Stimulated activated CD8-positive, alpha-beta memory T cell treated with anti-CD3 and anti-CD28 coated beads, Interleukin-4, amount 100 ng/mL, for 1 hour (primary cell): ENCODE results near the gene PCBP3.

Source experiments
- DNase-seq, 2 donors: peaks; one replicate each; pipeline ENCODE4 v3.0.0-alpha.2; 2020; ENCODE audit warnings: low read depth in 2 of 2, low spot score in 1 of 2

Gene PCBP3

DNA sequence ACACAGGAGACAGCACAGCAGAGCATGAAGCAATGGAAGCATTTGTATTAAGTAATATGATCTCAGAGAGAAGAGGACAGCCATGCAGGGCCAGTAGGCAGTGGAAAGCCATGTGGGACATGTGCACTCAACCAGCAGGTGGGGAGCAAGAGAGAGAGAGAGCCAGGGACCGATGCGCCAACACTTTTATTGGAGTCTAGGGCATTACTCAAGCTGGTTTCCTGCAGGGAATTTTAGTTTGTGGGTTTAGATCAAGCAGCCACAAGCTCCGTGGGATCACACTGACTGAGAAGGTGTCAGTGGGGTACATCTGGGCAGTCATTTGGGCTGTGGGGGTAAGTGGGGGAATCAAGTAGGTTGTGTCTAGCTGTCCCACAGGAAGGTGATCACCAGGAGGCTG is 137.1 kb downstream of the PCBP3 start:
- no peak for DNase-seq

DNA sequence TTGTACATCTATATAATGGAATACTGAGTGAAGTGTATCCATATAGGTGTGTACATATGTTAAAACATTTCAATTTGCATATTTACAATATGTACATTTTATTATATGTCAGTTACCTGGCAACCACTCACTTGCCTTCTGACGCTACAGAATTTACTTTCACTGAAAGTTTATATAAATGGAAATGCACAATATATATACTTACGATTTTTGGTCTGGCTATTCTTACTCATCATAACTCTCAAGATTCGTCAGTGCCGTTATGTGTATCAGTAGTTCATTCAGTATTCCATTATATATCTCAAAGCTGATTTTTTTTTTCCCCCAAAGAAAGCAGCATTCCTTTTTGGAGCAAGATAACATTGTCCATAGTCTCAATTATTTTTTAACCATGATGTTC is 138.2 kb downstream of the PCBP3 start:
- no peak for DNase-seq

DNA sequence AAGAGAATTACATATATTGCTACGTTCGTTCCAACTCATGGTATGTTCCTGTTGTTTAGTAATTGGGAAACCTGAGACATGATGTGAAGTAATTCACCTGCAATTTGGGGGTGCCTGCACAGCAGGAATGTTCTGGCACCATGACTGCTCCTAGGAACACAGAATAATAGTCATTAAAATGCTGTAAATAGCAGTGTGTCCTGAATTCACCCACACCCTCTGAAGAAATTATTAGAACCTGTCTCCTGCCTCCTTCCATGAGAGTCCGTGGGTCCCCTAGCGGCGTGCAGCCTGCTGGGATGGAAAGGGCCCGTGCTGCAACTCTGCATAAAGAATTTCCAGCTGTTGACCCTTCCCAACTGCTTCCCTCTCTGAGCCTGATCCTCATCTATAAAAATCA is 143.1 kb downstream of the PCBP3 start:
- DNase-seq, result no peak

DNA sequence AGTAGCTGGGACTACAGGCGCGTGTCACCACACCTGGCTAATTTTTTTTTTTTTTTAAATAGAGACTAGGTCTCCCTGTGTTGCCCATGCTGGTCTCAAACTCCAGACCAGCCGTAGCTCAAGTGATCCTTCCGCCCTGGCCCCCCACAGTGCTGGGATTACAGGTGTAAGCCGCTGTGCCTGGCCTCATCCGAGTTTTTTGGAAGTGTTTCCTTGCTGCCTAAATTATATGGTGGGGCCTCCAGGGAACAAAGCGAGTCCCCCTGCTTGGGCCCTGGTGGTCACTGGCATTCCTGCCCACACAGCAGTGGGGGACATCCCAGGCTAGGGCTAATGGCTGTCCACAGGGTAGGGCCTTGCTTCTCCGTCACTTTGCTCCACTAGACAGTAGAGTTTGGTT is 143.8 kb downstream of the PCBP3 start:
- DNase-seq, result no peak

DNA sequence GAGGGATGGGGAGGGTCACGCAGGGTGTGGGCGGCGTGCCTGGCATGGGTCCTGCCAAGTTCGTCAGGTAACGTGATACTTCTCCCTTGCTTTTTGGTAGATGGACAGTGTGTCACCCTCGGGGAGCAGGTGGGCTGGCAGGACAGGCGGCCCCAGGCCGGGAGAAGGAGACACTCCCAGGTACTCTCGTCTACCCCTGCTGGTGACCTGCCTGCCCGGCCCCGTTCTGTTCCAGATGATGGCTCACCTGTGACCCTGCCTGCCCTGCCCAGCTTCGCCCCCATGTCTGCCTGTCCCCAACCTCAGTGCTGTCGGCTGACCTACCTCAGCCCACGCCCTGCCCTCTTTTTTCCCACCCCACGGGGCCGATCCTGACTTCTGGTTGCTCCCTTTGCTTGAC is 144.7 kb downstream of the PCBP3 start:
- no peak for DNase-seq

DNA sequence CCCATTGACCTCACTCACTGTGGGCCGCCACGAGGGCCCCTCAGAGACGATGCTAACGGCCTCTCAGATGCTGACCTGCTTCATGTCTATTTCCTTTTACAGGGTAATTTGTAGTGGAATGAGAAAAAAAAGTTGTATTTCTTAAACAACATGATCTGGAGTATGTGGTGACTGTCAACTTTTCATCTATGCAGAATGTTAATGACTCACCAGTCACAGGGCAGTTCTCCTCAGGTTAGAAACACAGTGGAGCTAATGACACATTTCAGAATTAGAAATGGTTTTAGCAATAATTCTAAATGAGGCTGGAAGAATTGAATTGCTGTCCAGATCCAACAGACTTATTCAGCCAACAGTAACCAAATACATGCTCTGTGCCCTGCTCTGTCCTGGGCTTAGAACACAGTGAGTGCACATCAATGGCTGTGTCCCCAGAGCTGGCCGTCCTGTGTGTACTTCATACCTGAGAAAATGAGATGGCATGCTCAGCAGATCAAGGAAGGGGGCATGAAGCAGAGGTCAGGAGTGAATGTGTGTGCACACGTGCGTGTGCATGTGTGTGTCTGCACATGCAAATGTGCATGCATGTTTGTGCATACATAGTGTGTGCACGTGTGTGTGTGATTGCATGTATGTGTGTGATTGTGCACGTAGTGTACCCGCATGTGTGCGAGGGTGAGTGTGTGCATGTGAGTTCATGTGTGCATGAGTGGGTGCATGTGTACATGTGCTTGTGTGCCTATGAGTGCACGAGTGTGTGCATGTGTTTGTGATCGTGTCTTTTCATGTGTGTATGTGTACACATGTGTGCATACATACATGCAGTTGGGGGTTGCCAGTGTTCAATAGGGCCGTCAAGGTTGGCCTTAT is 145.3 kb downstream of the PCBP3 start:
- DNase-seq, result no peak

DNA sequence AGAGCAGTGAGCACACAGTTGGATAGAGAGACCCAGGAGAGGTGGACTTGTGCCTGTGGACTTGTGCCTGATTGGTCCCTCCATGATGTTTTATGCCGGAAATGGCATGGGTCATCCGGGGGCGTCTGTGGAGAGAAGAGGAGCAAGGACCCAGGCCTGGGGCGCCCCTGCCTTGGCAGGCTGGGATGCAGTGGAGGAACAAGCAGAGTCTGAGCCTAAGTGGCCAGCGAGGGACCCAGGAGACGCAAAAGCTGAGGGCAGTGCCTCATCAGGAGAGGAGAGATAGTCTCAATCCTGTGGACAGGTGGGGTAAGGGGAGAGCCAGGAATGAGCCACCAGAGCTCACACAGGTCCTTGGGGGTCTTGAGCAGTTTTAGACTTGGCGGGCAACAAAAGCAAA is 146.9 kb downstream of the PCBP3 start:
- DNase-seq, result no peak

DNA sequence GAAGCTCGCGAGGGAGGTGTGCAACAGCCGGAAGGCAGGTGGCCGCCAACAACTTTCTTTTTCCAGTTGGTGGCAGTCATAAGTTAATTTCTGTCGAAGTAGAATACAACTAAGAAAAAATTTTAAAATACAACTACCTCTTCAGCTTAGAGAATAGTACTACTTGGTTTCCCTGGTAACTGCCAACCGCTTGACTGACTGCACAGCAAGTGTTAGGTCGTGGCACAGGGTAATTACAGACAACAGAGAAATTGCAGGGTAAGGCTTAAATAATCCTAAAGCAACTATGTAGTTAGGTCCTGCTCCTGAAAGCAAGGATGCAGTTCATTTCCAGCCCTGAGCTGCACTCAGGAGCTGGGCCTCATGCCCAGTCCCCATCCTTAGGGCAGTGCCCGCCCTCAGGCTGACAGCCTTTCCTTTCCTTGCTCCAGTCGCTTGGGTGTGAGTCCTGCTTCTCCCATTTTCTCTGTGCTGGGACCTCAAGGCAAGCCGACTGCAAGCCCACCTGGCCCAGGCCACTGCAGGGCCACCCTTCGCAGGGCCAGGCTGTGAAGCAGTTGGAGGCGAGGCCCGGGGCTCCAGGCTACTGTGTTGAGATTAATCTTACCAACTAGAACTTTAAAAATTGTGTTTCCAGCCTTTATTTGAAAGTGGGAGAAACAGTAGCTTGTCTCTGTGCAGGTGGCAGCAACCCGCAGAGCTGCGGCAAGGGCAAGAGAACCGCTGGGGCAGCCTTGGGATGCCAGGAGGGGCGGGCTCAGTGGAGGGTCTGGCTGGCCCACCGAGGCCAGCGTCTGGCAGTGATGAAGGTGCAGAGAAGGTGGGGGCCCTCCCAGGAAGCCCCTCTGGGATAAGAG is 148.3 kb downstream of the PCBP3 start:
- no peak for DNase-seq

DNA sequence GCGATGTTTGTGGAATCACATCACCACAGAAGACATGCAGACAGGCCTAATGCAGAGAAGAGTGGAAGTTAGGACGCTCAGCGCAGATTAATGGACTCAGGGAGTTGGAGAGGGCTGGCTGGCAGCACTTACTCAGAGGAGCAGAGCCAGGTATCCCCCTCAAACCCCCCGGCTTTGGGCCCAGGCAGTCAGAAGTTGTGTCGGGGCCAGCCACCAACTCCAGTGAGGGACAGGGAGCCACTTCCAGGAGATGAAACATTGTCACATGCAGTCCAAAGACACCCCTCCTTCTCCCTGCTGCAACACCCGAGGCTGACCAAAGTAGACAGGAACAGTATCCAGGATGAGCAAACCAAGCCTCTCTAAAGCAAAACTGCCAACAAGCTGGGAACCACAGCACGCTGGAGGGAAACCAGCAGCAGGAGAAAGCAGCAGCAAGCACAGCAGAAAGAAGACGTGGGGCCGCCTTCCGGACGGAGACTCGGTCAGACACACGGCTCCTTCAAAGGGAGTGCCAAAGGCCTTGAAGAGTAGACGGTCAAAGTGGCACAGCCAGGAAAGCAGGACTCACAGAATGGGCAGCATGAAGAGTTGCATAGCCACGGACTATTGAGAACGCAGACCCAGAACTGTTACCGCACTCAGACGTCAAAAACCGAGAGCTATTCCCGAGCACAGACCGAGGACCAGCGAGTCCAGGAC is 149.3 kb downstream of the PCBP3 start:
- no peak for DNase-seq

DNA sequence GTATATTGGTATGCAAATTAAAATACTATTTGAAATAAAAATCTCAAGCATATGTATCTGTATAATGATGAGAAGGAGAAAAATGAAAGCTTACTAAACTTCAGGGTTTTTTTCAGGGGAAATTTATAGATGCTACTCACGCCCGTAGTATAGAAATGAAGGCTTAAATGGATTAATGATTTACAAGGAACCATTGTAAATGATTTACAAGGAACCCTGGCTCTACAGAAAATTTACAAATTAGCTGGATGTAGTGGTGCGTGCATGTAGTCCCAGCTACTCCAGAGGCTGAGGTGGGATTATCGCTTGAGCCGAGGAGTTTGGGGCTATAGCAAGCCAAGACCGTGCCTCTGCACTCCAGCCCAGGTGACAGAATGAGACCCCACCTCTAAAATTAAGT is 150.5 kb downstream of the PCBP3 start:
- no peak for DNase-seq

DNA sequence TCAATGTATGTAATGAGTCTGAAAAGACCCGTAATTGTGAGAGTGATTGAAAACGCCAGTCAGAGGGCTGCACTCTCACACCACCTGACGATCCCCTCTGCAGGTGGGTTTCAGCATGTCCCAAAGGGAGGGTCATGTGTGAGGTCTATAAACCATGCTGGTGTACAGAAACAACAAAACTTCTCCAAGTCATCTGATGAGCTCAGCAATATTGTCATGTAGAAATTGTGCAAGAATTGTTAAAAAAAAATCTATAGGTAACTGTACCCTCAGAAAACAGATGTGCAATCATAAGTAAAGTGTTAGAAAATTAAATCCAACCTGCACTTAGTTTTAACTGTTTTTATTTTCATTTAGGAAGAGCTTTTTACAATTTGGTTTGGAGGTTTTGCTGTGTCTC is 152.5 kb downstream of the PCBP3 start:
- DNase-seq, result no peak

DNA sequence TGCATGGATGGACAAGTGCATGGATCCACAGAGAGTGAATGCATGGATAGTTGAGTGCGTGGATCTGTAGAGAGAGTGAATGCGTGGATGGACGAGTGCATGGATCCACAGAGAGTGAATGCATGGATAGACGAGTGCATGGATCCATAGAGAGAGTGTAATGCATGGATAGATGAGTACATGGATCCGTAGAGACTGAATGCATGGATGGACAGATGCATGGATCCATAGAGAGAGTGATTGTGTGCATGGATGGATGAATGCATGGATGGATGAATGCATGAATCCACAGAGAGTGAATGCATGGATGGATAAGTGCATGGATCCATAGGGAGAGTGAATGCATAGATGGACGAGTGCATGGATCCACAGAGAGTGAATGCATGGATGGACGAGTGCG is 153.8 kb downstream of the PCBP3 start:
- DNase-seq, result no peak

DNA sequence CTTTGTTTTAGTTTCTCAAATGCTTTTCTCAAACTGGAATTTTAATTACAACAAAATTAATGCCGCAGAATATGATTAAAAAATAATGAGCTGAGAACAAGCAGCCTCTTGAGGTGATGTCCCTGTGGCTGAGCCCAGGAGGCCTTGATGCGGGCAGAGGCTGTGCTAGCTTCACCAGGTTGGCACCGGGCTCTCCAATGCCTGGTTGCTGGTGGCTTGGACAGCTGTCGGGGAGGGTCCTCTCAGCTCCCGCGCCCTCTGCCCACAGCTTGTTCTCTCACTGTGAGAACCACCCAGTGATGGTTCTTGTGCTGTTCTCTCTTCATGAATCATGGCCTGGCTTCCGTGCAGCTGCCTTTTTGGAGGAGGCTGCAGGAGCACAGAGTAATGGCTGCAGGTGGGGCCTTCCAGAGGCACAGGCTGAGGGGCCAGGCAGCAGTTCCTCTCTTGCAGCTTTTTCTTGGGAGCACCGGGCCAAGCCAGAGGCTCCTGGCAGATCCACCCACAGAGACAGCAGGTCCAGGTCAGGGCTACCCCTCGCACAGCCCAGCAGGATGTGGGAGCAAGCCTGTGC is 156.3 kb downstream of the PCBP3 start:
- DNase-seq, result no peak

DNA sequence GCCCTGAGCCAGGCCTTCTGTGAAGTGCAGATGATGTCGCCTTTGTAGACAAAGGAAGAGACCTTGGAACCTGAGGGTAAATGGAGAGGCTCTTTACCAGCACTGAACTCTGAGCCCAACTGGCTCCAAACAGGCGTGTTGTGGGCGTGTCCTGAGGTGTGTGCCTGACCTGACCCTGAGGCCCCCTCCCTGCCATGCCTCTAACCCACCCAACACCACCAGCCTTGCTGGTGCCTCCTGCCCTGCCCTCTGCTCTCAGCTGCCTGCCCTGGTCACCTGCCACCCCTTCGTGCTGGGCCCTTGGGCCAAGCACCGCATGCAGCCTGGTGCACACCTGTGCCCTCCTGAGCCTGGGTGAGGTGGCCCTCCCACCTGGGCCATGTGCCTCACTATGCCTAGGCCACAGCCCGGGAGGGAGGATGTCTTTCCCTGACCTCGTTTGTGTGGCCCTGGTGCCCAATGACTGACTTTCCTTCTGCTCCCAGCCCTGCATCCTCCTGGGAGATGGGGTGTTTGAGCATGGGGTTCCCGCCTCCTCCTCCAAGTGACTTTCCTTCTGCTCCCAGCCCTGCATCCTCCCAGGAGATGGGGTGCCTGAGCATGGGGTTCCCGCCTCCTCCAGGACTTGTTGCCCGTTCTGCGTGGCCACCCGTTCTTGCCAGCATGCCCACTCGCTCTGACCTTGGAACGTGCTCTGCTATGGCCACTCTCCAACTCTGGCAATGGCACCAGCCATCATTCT is 157.0 kb downstream of the PCBP3 start:
- DNase-seq, result no peak

DNA sequence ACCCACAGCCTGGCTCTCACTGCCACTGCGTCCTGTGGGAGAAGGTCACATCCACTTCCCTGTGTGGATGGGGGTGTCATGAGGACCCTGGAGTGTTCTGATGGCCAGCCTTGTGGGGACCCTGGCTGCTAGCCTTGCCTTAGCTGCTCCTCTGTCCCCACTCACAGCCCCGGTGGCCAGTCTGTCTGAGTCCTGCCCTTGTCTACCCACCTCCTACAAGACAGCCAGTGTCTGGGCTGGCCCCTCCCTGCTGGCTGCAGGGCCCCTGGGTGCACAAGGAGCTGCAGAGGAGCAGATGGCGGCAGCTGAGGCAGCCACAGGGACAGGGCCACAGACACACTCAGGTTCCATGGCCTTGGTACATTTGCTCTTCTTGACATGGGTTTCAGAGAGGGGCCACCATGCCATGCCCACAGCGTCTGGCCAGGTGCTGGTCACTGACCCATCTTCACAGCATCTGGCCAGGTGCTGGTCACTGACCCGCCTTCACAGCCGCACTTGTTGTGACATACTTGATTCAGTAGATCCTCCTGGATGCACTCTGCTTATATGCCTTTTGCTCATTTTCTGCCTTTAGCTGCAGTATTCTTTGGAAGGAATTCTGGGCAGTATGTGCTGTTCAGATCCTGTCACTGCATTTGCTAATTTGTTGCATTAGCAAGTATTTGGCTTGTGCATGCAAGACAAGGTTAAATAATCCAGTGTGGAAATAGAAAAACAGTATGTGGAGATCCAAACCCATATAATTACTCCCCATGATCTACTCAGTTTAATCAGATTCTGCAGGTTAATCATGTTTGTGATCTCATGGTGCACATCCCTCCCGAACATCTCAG is 157.8 kb downstream of the PCBP3 start:
- no peak for DNase-seq

DNA sequence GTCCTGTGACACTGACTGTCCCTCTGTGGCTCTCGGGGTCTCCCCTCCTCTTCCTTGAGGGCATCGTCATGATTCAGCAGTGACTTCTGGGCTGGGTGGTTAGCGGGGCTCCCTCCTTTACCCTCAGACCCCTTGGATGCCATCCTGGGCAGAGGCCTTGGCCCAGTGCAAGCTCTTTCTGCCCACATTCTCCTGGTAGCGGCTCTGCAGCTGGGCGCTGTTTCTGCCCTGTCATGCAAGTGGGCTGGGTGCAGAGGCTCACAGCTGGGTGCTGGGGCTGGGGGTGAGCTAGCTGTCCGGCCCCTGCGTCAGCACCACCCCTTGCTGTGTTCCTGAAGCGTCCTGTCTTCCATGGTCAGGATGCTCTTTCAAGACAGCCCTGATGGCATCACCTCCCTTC is 158.5 kb downstream of the PCBP3 start:
- no peak for DNase-seq

DNA sequence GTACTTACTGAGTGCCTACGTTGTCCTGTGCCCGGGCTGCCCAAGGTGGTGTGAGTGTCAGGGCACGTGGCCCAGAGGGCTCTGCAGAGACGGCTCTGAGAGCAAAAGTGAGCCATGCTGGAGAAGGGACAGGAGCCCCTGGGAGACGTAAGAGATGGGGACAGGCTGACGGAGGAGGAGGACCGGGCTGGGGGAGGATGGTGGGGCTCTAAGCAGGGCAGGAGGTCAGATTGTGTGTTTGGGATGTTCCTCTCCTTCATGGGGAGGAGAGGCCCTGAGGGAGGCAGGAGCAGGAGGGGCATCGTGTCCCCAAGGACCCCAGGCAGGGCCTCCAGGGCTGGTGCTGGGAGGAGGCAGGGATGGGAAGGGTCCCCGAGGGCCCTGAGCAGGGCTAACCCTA is 158.9 kb downstream of the PCBP3 start:
- DNase-seq, result no peak

DNA sequence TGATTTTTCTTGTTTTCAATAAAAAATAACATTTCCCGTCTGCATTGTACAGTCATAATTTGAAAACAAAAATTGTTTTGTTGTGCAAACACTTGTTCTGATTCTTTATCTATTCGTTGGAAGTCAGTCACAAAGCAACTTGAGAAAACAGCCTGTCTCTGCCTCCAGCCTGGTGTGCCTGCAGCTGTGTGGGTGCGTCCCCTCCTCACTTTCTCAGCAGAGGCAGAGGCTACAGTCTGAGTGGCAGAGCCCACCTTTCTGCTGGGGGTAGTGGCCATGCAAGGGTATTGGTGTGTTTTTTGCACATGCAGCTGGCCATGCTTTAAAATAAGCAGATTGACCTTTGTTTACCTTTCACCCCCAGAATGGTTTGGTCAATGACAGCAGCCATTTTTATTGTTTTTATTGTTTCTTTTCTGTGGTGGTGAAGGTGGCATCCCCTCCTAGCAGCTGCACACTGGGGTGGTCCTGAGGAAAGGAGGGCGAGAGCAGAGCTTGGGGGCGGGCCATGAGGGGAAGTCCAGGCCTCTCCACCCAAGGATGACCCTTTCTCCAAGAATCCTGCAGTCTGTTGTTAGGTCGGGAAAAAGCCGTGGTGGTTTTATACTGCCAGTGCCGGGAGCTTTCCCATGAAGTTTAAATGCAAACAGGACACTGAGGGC is 159.6 kb downstream of the PCBP3 start:
- no peak for DNase-seq

DNA sequence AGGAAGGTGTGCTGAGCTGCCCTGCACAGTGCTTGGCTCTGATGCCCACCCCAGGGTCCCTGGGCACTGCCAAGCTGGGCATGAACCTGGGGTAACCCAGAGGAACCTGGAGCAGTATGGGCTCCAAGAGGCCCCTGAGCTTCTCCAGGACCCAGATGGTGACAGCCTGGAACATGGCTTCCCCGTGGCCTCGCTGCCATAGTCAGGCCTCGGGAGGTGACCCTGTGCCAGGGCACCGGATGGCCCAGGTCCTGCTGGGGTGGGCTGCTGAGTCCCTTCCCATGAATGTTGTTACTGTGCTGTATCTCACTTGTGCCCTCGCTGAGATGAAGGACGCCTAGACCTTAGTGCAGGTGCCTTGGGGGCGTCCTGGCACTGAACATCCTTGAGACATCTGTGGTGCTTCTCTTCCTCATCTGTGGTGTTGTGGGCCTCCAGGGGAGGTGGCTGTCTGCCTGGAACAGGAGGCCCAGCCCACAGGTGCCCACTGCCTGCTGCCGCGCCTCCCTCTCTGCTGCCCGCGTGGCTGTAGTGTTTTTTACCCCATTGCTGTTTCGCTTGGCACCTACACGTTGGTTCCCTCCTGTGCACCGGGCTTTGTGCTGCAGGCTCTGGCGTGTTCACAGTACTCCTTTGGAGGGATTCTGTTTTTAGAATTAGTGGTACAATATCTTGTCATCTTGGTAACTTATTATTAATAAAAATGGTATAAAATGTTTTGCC is 160.3 kb downstream of the PCBP3 start:
- no peak for DNase-seq
